T-helper 2 cell treated with Interferon-gamma antibody and Interleukin-4, amounts not matched to agents 5 μg/mL and 100 μg/mL, for 36 hours (primary cell): ENCODE data around the gene ASAP2.

Experiments
- DNase-seq: peaks from one replicate; pipeline ENCODE4 v3.0.0; 2021; ENCODE audit warnings: low spot score
- H3K27ac Mint-ChIP-seq: one replicate; pipeline ENCODE4 v1.8.0; 2021; ENCODE audit warnings: mild to moderate bottlenecking, mixed read lengths
- H3K27me3 Mint-ChIP-seq: one replicate; pipeline ENCODE4 v1.8.0; 2021; ENCODE audit warnings: low read depth, mixed read lengths
- H3K36me3 Mint-ChIP-seq: one replicate; pipeline ENCODE4 v1.8.0; 2021; ENCODE audit warnings: low read depth, mixed read lengths
- H3K4me1 Mint-ChIP-seq: one replicate; pipeline ENCODE4 v1.8.0; 2021; ENCODE audit warnings: low read depth, mixed read lengths
- H3K4me3 Mint-ChIP-seq: one replicate; pipeline ENCODE4 v1.8.0; 2022; ENCODE audit warnings: mild to moderate bottlenecking, moderate library complexity, mixed read lengths
- H3K9me3 Mint-ChIP-seq: one replicate; pipeline ENCODE4 v1.8.0; 2021; ENCODE audit warnings: mixed read lengths

The ASAP2 gene

DNA sequence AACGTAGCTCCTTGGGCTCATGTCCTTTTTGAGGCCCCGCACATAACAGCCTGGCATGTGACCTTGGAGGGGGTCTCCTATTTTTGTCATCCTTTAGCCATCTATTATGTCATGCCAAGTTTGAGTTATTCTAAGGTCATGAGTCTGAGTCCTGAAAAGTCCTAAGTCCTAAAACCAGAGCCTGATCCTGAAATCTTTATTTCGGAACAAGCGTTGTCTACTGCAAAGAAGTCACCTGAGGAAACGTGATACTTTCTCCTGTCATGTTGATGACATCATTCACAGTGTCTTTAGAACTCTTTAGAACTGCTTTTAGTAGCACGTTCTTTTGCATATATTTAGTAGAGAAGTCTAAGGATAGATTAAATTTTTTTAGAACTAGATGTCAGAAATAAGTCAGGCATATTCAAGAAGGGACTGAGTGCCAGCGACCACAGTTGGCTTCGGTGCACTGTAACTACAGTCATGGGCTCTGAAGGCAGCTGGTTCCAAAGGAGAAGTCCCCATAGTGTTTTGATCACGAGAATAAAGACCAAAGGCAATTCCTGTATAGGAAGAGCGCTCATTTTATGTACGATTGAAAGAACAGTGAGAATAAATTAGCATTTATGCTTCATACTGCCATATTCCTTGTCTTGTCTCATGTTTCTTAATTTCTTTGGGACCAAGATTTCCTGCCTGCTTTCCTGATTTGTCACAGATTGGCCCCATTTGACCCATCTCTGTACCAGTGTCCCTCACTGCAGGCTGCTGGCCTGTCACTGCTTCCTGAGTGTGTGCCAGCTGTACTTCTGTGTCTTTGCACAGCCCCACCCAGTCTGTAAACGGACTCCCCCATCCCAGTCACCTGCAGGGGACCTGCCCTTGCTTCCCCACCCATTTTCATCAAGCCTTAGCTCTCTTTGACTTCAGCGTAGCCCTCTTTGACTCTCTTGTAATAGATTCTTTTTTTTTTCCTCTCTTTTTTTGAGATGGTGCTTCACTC, 75.8 kb downstream of the ASAP2 start:
- Mint-ChIP-seq H3K9me3 (no peaks in the 10 kb centered on the region), H3K4me3 (no peak overlapping the region), H3K27me3 (no peaks in the 10 kb centered on the region), H3K4me1 (no peaks in the 10 kb centered on the region), H3K27ac (no peak overlapping the region), H3K36me3 (no peaks in the 10 kb centered on the region)
- no peak for DNase-seq

DNA sequence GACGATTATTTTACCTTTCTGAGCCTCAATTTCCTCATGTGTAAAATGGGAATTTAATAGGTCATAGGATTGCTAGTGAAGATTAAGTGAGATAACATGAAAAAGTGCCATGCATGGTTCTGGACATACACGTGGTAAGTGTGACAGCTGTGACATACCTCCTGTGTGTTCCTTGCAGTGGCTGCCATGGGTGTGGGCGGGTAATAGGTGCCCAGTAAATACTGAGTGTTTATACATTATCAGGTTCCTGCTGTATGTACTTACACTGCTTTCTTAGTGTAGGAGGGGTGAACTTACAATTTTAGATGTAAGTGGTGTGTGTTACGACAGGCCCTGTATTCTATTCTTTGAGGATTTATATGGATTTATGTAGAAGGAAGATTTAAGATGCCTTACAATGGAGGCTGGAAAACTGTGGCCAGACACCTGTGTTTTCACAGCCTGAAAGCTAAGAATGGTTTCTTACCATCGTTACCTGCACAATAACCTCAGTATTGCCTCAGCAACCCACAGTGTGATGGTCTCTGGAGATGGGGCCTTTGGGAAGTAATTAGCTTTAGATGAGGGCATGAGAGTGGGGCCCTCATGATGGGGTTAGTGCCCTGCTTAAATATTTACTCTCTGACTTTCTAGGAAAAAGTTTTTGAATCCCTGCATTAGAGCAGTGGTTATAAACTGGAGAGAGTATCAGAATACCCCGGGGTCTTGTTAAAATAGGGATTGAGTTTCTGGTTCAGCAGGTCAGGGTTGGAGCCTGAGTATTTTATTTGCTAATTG, 78.1 kb downstream of the ASAP2 start:
- DNase-seq = no peak
- H3K27ac Mint-ChIP-seq = no peak overlapping the region
- H3K36me3 Mint-ChIP-seq = no peaks in the 10 kb centered on the region
- H3K27me3 Mint-ChIP-seq = peaks cover 5% of the 10 kb centered on the region
- no peaks in the 10 kb centered on the region for H3K4me1 Mint-ChIP-seq
- no peaks in the 10 kb centered on the region for H3K9me3 Mint-ChIP-seq
- no peak overlapping the region for H3K4me3 Mint-ChIP-seq

DNA sequence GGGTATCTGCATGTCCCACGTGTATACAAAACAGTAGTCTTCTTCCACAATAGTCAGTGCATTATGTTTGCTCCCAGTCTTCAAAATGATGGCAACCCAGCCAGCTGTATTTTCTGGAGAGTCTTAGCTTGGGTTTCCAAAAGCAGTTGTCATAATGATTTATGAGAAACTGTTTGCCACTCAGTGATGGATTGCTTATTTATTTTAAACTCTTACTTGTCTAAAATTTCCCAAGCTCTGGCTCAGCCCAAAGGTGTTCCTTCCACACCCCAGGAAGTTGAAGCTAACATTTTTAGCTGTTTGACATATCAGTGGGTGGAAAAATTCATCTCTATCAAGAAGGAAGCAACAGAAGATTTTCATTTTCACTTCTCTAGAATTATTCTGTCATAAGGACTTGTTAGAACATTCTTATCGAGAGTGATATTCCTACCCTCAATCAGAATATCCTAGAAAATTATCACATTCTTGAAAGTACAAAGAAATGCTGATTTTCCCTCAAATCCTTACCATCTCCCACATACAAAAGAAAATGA, 78.8 kb downstream of the ASAP2 start:
- H3K4me1 Mint-ChIP-seq = no peaks in the 10 kb centered on the region
- no peaks in the 10 kb centered on the region for H3K36me3 Mint-ChIP-seq

DNA sequence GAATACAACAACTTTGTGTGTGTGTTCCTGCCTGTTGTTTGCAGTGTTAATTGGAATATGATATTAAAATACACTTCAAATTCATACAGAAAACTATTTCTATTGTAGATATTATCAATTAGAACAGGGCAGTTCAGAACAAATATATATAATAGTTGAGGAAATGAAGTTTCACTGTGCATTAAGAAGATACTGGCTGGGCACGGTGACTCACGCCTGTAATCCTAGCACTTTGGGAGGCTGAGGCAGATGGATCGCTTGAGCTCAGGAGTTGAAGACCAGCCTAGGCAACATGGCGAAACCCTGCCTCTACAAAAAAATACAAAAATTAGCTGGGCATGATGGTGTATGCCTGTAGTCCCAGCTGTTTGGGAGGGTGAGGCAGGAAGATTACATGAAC, 79.3 kb downstream of the ASAP2 start:
- no peak for DNase-seq
- Mint-ChIP-seq H3K27me3 (peaks cover 7% of the 10 kb centered on the region), H3K4me1 (no peaks in the 10 kb centered on the region), H3K27ac (no peak overlapping the region), H3K9me3 (no peaks in the 10 kb centered on the region), H3K36me3 (no peaks in the 10 kb centered on the region), H3K4me3 (no peak overlapping the region)

More for the DNA sequence above, 78.8 kb downstream of the ASAP2 start:
- no peak overlapping the region for H3K27ac Mint-ChIP-seq
- peaks cover 5% of the 10 kb centered on the region for H3K27me3 Mint-ChIP-seq
- DNase-seq = no peak
- H3K4me3 Mint-ChIP-seq = no peak overlapping the region
- no peaks in the 10 kb centered on the region for H3K9me3 Mint-ChIP-seq

DNA sequence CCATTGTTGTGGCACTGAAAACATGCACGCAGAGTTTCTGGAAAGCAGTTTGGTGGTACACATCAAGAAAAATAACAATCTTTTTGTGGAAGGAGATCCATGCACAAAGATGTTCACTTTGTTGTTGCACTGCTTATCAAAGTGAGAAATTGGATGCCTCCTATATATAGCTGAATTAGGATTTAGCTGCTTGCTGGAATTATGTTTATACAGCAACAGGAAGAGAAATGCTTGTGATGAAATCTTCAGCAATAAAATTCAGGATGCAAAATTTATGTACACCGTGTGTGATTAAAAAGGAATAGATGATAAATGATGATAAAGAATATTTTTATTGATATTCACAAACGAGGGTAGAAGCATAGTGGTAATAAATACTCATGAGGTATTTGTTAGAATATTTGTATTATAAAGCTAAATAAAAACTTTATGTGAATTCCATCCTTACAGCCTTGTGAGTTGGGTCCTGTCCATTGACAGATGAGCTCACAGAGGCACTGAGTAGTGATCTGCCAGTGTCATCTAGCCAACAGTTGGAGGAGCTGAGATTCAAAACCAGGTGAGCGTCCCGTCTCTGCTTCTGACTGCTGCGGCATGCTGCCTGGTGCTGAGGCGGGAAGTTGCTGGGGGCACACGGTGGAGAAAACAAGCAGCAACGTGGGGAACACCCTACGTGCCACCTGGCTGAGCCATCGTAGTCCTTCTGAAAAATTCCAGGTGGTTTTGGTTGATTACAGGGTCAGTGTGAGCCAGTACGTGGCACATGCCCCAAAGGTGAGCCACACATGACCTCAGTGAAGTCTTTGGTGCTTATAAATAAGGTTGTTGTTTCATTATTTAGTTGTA, 80.2 kb downstream of the ASAP2 start:
- H3K4me3 Mint-ChIP-seq = no peak overlapping the region
- H3K36me3 Mint-ChIP-seq = no peaks in the 10 kb centered on the region
- peaks cover 10% of the 10 kb centered on the region for H3K27me3 Mint-ChIP-seq
- no peak for DNase-seq
- no peak overlapping the region for H3K27ac Mint-ChIP-seq
- no peaks in the 10 kb centered on the region for H3K4me1 Mint-ChIP-seq
- H3K9me3 Mint-ChIP-seq = no peaks in the 10 kb centered on the region

DNA sequence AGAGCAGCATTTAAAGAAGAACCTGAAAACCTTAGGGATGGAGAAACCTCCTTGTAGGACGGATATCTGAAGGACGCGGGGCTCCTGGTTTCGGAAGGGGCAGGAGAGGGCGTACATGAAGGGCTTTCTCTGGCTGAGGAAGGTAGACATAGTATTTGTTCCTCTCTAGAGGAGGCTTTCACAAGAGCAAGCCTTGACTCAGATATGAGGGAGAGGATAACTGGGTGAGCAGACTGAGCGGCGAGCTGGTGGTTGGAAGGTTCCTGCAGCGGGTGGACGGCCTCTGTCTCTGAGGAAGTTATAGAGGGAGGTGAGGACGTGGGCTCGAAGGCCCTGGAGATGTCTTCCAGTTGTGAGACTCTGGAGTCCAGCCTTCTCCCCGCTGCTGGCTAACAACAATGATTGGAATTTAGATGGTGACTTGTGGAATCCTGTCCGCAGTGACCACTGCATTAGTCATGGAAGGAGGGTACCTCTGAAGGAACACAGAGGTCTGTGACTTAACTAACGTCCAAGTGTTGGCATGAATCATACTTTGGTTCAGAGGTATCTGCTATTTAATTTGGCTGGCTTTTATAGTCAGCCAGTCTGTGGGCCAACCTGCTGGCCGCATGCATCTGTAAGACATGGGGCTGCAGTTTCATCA, 80.9 kb downstream of the ASAP2 start:
- H3K36me3 Mint-ChIP-seq = no peaks in the 10 kb centered on the region
- H3K27me3 Mint-ChIP-seq = peaks cover 10% of the 10 kb centered on the region
- H3K4me3 Mint-ChIP-seq = no peak overlapping the region
- H3K27ac Mint-ChIP-seq = no peak overlapping the region
- no peaks in the 10 kb centered on the region for H3K4me1 Mint-ChIP-seq
- H3K9me3 Mint-ChIP-seq = no peaks in the 10 kb centered on the region
- no peak for DNase-seq

DNA sequence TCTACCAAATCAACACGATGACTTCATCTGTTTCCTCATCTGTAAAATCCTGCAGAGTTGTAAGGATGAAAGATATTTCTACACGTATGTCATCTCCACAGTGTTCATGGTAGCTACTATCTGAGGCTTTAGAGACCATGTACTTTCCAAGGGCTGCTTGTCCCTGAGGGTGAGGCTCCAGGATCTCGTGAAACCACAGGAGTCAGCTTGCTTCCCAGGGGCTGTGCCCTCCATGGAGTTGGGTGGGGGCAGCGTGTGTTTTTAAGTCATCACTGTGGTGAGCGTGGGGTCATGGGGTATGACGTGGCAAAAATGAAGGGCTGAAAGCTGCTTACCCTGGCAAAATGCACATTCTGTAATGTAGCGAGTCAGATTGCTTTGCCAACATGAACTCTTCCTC, 81.6 kb downstream of the ASAP2 start:
- H3K27ac Mint-ChIP-seq = no peak overlapping the region
- H3K4me1 Mint-ChIP-seq = no peaks in the 10 kb centered on the region
- H3K36me3 Mint-ChIP-seq = no peaks in the 10 kb centered on the region
- H3K4me3 Mint-ChIP-seq = no peak overlapping the region
- no peaks in the 10 kb centered on the region for H3K9me3 Mint-ChIP-seq
- peaks cover 10% of the 10 kb centered on the region for H3K27me3 Mint-ChIP-seq
- DNase-seq = no peak

DNA sequence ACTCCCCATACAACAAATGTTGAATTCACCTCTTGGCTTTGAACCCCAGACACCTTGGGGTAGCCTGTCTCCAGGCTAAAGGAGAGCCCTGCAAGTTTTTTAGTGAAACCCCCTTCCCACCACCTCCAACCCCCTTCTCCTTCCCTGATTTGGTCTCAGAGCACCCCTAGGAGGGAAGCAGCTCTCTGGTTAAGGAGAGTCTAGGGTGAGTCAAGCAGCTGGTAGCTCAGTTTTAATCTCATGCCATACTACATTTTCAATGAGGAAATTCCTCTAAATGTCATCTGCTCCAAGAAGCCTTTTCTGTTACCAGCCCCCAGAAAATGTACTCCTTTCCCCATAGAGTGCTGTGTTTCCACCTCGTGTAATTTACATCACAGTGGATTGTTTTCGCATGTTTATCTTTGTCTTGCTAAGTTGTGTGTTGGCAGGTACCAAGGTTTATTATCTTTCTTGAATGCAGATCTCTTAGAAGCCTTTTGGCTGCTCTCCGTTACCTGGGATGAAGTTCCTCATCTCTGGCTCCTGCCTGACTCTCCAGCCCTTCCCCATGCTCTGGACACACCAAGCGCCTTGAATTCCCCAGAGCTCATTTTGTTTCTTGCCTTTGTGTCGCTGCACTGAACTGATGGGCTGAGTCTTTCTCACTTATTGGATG, 82.2 kb downstream of the ASAP2 start:
- Mint-ChIP-seq H3K4me3 (no peak overlapping the region), H3K36me3 (no peaks in the 10 kb centered on the region), H3K27ac (no peak overlapping the region), H3K9me3 (no peaks in the 10 kb centered on the region), H3K4me1 (no peaks in the 10 kb centered on the region), H3K27me3 (peaks cover 10% of the 10 kb centered on the region)
- DNase-seq = no peak

DNA sequence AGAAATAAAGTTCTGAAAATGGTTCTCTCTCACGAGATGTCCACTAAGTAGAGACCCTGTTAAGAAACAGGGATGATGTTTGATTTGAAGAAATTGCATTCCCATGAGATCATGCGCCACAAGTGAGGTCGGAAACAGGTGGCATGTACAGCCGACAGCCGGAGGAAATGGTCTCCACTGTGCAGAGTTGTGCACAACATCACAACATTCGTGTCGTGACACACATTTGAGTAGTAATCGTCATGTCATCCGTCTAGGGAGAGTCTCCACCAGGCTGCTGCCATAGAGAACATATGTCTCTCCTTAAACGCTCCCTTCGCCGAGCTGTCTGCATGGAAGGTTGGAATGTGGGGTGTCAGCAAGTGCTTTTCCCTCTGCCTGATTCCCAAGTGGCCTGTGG, 84.7 kb downstream of the ASAP2 start:
- Mint-ChIP-seq H3K36me3 (no peaks in the 10 kb centered on the region), H3K4me3 (no peak overlapping the region), H3K27ac (no peak overlapping the region), H3K9me3 (no peaks in the 10 kb centered on the region), H3K4me1 (no peaks in the 10 kb centered on the region), H3K27me3 (peaks cover 10% of the 10 kb centered on the region)
- no peak for DNase-seq

DNA sequence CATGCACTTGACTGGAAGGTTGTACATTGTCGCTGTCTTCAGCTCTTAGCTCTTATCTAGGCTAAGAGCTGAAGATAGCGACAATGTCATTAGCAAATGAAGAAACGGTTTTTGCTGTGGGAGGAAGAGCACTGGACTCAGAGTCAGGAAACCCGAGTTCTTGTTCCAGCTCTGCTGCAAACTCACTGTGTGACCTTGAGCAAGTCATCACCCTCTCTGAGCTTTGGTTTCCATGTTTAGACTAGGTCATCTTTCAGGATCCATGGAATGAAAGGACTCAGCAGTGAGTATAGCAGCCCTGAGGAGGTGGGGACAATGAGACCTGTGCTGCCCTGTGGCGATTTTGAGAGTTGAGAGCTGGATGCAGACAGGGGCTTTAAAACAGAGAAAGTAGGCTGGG, 85.3 kb downstream of the ASAP2 start:
- no peaks in the 10 kb centered on the region for H3K9me3 Mint-ChIP-seq
- no peaks in the 10 kb centered on the region for H3K4me1 Mint-ChIP-seq
- peaks cover 10% of the 10 kb centered on the region for H3K27me3 Mint-ChIP-seq
- H3K27ac Mint-ChIP-seq = no peak overlapping the region
- no peak overlapping the region for H3K4me3 Mint-ChIP-seq
- DNase-seq = no peak
- H3K36me3 Mint-ChIP-seq = no peaks in the 10 kb centered on the region

DNA sequence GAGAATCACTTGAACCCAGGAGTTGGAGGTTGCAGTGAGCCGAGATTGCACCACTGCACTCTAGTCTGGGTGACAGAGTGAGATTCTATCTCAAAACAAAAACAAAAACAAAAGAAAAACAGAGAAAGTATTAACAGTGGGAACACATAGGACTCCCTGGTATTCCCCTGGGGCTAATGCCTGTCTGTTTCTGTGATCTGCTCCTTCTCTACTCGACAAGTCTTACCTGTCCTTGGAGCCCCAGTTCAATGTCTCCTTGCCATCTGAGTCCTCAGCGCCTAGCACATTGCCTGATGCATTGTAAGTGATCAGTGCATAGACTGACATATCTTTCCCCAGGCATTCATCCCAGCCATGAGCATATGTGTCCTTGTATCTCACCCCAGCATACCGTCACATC, 85.8 kb downstream of the ASAP2 start:
- no peak for DNase-seq
- Mint-ChIP-seq H3K4me1 (no peaks in the 10 kb centered on the region), H3K4me3 (no peak overlapping the region), H3K36me3 (no peaks in the 10 kb centered on the region), H3K27me3 (peaks cover 10% of the 10 kb centered on the region), H3K27ac (no peak overlapping the region), H3K9me3 (no peaks in the 10 kb centered on the region)

DNA sequence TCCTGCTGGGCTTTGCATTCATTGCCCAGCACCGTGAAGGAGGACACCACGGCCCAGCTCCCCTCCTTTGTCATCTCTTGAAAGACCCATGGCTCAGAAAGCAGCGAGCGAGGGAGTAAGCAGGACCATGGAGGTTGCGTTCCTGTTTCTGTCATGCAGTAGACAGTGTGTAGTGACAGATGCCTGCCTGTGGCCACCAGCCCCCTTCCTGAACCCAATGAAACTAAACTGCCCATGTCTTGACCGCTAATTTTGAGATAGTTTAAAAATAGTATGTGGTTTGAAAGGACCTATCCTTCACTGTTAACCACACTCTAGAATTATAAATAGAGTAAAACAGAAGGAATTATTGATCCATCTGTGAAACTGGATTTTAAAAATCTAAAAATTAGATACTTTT, 88.2 kb downstream of the ASAP2 start:
- no peaks in the 10 kb centered on the region for H3K9me3 Mint-ChIP-seq
- H3K4me3 Mint-ChIP-seq = no peak overlapping the region
- no peaks in the 10 kb centered on the region for H3K36me3 Mint-ChIP-seq
- no peak overlapping the region for H3K27ac Mint-ChIP-seq
- H3K4me1 Mint-ChIP-seq = no peaks in the 10 kb centered on the region
- peaks cover 5% of the 10 kb centered on the region for H3K27me3 Mint-ChIP-seq
- DNase-seq = no peak

DNA sequence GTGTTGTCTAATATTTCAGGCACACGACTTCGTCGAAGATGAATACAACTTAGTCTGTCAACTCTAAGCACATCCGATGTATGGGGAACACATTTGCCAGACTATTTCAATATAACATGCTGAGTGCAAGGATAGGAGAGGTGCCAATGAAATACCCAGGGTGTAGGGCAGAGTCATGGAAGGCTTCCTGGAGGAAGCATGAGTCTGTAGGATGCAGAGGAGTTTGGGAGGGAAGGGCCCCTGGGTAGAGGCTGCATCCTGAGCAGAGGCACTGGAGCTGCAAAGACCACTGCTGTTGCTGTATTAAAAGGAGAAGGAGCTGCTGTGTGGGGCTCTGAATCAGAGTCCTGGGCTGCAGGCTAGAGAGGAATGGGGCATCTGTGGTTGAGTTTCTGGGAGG, 89.9 kb downstream of the ASAP2 start:
- H3K9me3 Mint-ChIP-seq = no peaks in the 10 kb centered on the region
- H3K4me1 Mint-ChIP-seq = no peaks in the 10 kb centered on the region
- no peaks in the 10 kb centered on the region for H3K27me3 Mint-ChIP-seq
- H3K27ac Mint-ChIP-seq = no peak overlapping the region
- no peak for DNase-seq
- H3K36me3 Mint-ChIP-seq = no peaks in the 10 kb centered on the region
- H3K4me3 Mint-ChIP-seq = no peak overlapping the region
